GM23248 (cell line): ENCODE results near the gene IRX5. TPM values are rescaled to one million over a fixed set of nuclear protein-coding genes. Genes with fewer than 3 reads are reported as not detected.

Experiments used
- DNase-seq: peaks from one replicate; pipeline ENCODE4 v3.0.0-alpha.2; 2015
- H2AFZ ChIP-seq: fragments of 200-600 bp; sonication (generic); 2 replicates; pipeline ENCODE4 v1.6.1; 2016; ENCODE audit warnings: antibody characterized with exemption
- H3F3A ChIP-seq: fragments of 200-600 bp; sonication (generic); 2 replicates; pipeline ENCODE4 v1.6.1; 2016; ENCODE audit warnings: mild to moderate bottlenecking, antibody characterized with exemption, mixed run types; ENCODE audit not compliant: insufficient read depth
- H3K27ac ChIP-seq: fragments of 200-600 bp; sonication (generic); 2 replicates; pipeline ENCODE4 v1.5.1; 2016; ENCODE audit warnings: mild to moderate bottlenecking
- H3K27me3 ChIP-seq: fragments of 200-600 bp; sonication (generic); replicated peaks from 2 replicates; pipeline ENCODE4 v1.6.1; 2016; ENCODE audit warnings: mild to moderate bottlenecking; ENCODE audit not compliant: insufficient read depth
- H3K36me3 ChIP-seq: fragments of 200-600 bp; sonication (generic); 2 replicates; pipeline ENCODE4 v1.6.1; 2016; ENCODE audit warnings: low read depth, mild to moderate bottlenecking
- H3K4me1 ChIP-seq: fragments of 200-600 bp; sonication (generic); 2 replicates; pipeline ENCODE4 v1.6.1; 2016; ENCODE audit warnings: mild to moderate bottlenecking; ENCODE audit not compliant: insufficient read depth
- H3K4me2 ChIP-seq: fragments of 200-600 bp; sonication (generic); one replicate; pipeline ENCODE4 v1.6.1; 2016; ENCODE audit warnings: mild to moderate bottlenecking; ENCODE audit not compliant: unreplicated experiment
- H3K4me3 ChIP-seq: fragments of 200-600 bp; sonication (generic); 2 replicates; pipeline ENCODE4 v1.5.1; 2016; ENCODE audit warnings: mild to moderate bottlenecking
- H3K79me2 ChIP-seq: fragments of 200-600 bp; sonication (generic); 2 replicates; pipeline ENCODE4 v1.6.1; 2016; ENCODE audit warnings: mild to moderate bottlenecking; ENCODE audit not compliant: insufficient read depth
- H3K9ac ChIP-seq: fragments of 200-600 bp; sonication (generic); 2 replicates; pipeline ENCODE4 v1.6.1; 2016; ENCODE audit warnings: mild to moderate bottlenecking
- H3K9me2 ChIP-seq: fragments of 200-600 bp; sonication (generic); 2 replicates; pipeline ENCODE4 v1.6.1; 2016; ENCODE audit warnings: mixed run types, mild to moderate bottlenecking, moderate library complexity; ENCODE audit not compliant: insufficient read depth
- H3K9me3 ChIP-seq: fragments of 200-600 bp; sonication (generic); one replicate; pipeline ENCODE4 v1.6.1; 2017; ENCODE audit warnings: low read depth
- H4K20me1 ChIP-seq: fragments of 200-600 bp; sonication (generic); 2 replicates; pipeline ENCODE4 v1.6.0; 2016; ENCODE audit not compliant: insufficient read depth
- EZH2 ChIP-seq: fragments of 200-600 bp; sonication (generic); IDR thresholded peaks from 2 replicates; pipeline ENCODE4 v1.6.1; 2018; ENCODE audit warnings: antibody characterized with exemption, mild to moderate bottlenecking; ENCODE audit not compliant: insufficient read depth, poor library complexity, severe bottlenecking
- EZH2phosphoT487 ChIP-seq: fragments of 200-600 bp; sonication (generic); IDR thresholded peaks from 2 replicates; pipeline ENCODE4 v1.6.1; 2018; ENCODE audit warnings: antibody characterized with exemption, moderate library complexity, mild to moderate bottlenecking, low read depth; ENCODE audit not compliant: insufficient read depth
- WGBS, 2 experiments: methylation state at CpG; one replicate each; pipeline ENCODE4 v1.1.6; 2015 to 2017; ENCODE audit warnings: low lambda C conversion rate in 2 of 2, low coverage in 1 of 2; ENCODE audit errors: missing lambda C conversion rate in 2 of 2; 5-methylcytosine and 5-hydroxymethylcytosine counted together
- in situ Hi-C: fragments of 300-500 bp; cut with MboI; formaldehyde crosslinking; loops from 2 replicates; pipeline ENCODE4 v1.15.0; 2020
- polyA plus RNA-seq: library from polyadenylated mRNA; unstranded; fragments of >200 nt; fragmentation: Nextera tagmentation; extraction: Ambion mirVana; gene quantifications from 2 replicates; pipeline ENCODE4 v1.2.1, GENCODE V29; 2016
- total RNA-seq: library from RNA; depleted of rRNA; stranded (reverse); fragments of >200 nt; shearing (Covaris generic); gene quantifications from 2 replicates; pipeline ENCODE4 v1.2.3, GENCODE V29; 2014

The IRX5 gene
- total and polyA plus RNA-seq, 2 experiments from 2014 or later: 3.6 to 20.6 TPM

DNA sequence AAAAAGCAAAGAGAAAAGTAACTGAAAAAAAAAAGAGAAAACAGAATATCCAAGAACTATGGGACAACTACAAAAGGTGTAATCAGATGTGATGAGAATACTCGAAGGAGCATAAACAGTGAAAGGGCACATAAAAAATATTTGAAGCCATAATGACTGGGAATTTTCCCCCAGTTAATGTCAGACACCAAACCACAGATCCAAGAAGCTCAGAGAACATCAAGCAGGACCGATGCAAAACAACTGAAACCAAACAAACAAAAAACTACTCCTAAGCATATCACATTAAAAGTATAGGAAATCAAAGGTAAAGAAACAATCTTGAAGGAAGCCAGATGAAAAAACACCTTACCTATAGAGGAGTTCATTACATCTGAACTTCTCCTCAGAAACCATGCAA is 27.6 kb upstream of the IRX5 start:
- TF ChIP-seq EZH2 (no peak), EZH2phosphoT487 (no peak)
- in situ Hi-C loops: no loop called here
- Histone ChIP-seq H3K9ac (no peak overlapping the region), H3K27ac (no peak overlapping the region), H2AFZ (no peak overlapping the region), H3K4me2 (no peak overlapping the region), H3K4me1 (no peaks in the 10 kb centered on the region), H3K27me3 (no peaks in the 10 kb centered on the region), H4K20me1 (no peaks in the 10 kb centered on the region), H3K9me2 (no peaks in the 10 kb centered on the region; the same call in 1 of the 2 replicates), H3K36me3 (no peaks in the 10 kb centered on the region), H3K4me3 (no peak overlapping the region), H3K79me2 (no peaks in the 10 kb centered on the region), H3F3A (no peaks in the 10 kb centered on the region), H3K9me3 (no peaks in the 10 kb centered on the region)
- WGBS, 2 experiments: 62 to 74% methylated on average over 2 of the region's 2 CpGs
- no peak for DNase-seq

DNA sequence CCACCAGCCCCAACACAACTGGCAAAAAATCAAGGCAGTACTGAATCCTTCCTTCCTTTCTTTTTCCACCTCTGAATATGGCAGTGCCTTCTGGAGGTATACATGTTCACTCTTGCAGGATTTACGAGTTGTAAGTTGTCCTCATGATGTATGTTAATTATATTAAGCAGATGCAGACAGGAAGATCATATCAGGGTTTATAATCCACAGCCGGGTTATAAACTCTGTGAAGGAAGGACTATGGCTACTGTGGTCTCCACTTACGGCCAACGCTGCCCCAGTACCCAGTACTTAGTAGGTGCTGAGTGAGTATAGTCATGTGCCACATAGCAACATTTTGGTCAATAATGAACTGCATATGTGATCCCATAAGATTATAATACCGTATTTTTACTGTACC is 19.6 kb upstream of the IRX5 start:
- H3K36me3 ChIP-seq: peaks cover 9% of the 10 kb centered on the region; the same call in 1 of the 2 replicates
- 79 to 82% methylated on average over 5 of the region's 5 CpGs for WGBS, 2 experiments
- H3K4me2 ChIP-seq: no peak overlapping the region
- no peak for DNase-seq
- H3K27me3 ChIP-seq: no peaks in the 10 kb centered on the region
- H4K20me1 ChIP-seq: no peaks in the 10 kb centered on the region
- in situ Hi-C loops: no loop called here
- no peak overlapping the region for H3K9ac ChIP-seq
- H3K4me1 ChIP-seq: no peaks in the 10 kb centered on the region
- H3K79me2 ChIP-seq: no peaks in the 10 kb centered on the region
- no peaks in the 10 kb centered on the region; the same call in 1 of the 2 replicates for H3K9me2 ChIP-seq
- H2AFZ ChIP-seq: no peak overlapping the region
- no peaks in the 10 kb centered on the region for H3F3A ChIP-seq
- no peak for TF ChIP-seq EZH2
- no peak for TF ChIP-seq EZH2phosphoT487
- H3K27ac ChIP-seq: no peak overlapping the region
- H3K4me3 ChIP-seq: no peak overlapping the region
- no peaks in the 10 kb centered on the region for H3K9me3 ChIP-seq

DNA sequence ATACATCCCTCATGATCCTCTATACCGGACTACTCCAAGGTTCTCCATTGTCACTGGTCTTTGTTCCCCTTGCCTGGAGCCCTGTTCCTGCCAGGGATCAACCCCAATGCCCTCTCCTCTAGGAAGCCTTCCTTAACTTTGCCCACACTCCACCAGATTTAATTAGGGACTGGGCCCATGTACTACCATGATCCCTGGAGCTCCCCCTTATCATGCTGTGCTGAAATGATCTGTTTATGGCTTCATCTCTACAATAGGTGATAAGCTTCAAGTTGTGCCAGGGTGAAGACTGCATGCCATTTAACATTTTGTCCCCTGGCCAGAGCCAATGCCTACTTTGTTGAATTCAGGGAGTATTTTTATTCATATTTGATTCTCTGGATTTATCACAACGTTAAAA is 17.9 kb upstream of the IRX5 start:
- H3K9me2 ChIP-seq: no peaks in the 10 kb centered on the region; the same call in 1 of the 2 replicates
- no peaks in the 10 kb centered on the region for H3K79me2 ChIP-seq
- no peak overlapping the region for H3K4me3 ChIP-seq
- no peaks in the 10 kb centered on the region for H3K4me1 ChIP-seq
- H3K27ac ChIP-seq: no peak overlapping the region
- H3K4me2 ChIP-seq: no peak overlapping the region
- no peaks in the 10 kb centered on the region for H4K20me1 ChIP-seq
- H3K9me3 ChIP-seq: no peaks in the 10 kb centered on the region
- 98 to 99% methylated on average over 2 of the region's 2 CpGs for WGBS, 2 experiments
- H3K27me3 ChIP-seq: no peaks in the 10 kb centered on the region
- no peak overlapping the region for H3K9ac ChIP-seq
- TF ChIP-seq EZH2 (no peak), EZH2phosphoT487 (no peak)
- in situ Hi-C loops: no loop called here
- no peaks in the 10 kb centered on the region for H3F3A ChIP-seq
- DNase-seq: no peak
- H2AFZ ChIP-seq: no peak overlapping the region
- H3K36me3 ChIP-seq: peaks cover 11% of the 10 kb centered on the region; the same call in 1 of the 2 replicates

DNA sequence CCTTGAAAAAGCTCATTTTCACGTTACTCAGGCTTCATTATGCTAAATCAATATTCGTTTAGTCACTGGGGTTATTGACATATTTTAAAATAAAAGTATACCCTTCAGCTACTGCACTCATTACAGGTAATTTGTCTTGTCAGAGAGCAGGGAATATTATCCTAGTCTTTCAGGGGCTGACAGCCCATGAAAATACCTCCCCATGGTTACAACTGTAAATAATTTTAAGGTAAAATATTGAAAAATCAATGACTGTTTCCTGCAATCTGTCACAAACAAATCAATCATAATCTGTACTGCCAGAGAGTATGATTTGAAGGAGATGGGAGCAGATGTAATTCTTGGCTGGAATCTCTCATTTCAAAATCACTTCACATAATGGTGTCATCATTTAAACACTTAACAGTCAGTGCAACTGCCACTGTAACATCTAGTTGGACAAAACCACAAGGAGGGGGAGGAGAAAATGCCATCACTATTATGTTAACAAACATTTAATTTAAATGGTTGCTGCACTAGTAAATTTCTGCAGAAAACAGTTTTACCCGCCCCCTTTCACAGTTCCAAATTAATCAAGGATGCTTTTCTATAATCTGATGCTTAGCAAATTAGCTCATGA is 9.3 kb upstream of the IRX5 start:
- DNase-seq: peak; percentile 72
- Histone ChIP-seq H3F3A (peaks cover 11% of the 10 kb centered on the region; the same call in 1 of the 2 replicates), H3K27me3 (no peaks in the 10 kb centered on the region), H2AFZ (no peak overlapping the region), H3K9me3 (no peaks in the 10 kb centered on the region), H3K36me3 (peaks cover 35% of the 10 kb centered on the region), H3K27ac (no peak overlapping the region), H3K4me1 (peaks cover 31% of the 10 kb centered on the region), H3K9me2 (no peaks in the 10 kb centered on the region), H3K4me2 (peak overlapping the region; percentile 13), H3K9ac (no peak overlapping the region), H3K4me3 (no peak overlapping the region), H4K20me1 (peaks cover 7% of the 10 kb centered on the region; the same call in 1 of the 2 replicates), H3K79me2 (peaks cover 70% of the 10 kb centered on the region)
- in situ Hi-C loops: no loop called here
- 0 out of 2 replicates have a peak, but pooled peaks have one; percentile 37 for TF ChIP-seq EZH2phosphoT487
- TF ChIP-seq EZH2: no peak
- WGBS, 2 experiments: 80 to 81% methylated on average over 3 of the region's 3 CpGs

DNA sequence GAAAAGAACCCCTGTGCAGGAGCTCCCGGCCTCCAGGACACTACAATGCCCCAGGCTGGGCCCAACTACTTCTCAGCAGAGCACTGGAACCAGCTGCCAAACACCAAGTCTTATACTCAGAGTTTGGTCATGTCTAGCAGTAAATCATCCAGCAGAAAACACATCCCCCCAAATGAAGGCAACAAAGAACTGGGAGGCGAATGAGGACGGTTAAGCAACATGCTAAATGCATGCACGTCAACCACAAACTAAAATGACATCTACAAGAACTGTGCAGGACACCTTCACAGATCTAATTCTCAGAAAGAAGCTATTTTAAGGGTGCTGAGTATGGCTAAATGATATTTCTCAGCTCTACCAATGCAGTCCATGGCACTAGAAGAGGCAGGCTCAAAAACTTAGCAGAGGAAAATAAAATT is 7.6 kb upstream of the IRX5 start:
- H3K79me2 ChIP-seq: peaks cover 87% of the 10 kb centered on the region
- 90 to 92% methylated on average over 4 of the region's 4 CpGs for WGBS, 2 experiments

More for the DNA sequence above, 7.6 kb upstream of the IRX5 start:
- no peak overlapping the region for H3K4me2 ChIP-seq
- in situ Hi-C loops: no loop called here
- H2AFZ ChIP-seq: no peak overlapping the region
- no peaks in the 10 kb centered on the region for H3K9me3 ChIP-seq
- H3K9me2 ChIP-seq: no peaks in the 10 kb centered on the region
- H3K36me3 ChIP-seq: peaks cover 30% of the 10 kb centered on the region
- H3K27me3 ChIP-seq: no peaks in the 10 kb centered on the region
- DNase-seq: no peak
- TF ChIP-seq EZH2phosphoT487 (no peak), EZH2 (no peak)
- H3K27ac ChIP-seq: no peak overlapping the region
- peaks cover 25% of the 10 kb centered on the region for H3F3A ChIP-seq
- no peak overlapping the region for H3K4me3 ChIP-seq
- H4K20me1 ChIP-seq: peaks cover 13% of the 10 kb centered on the region; the same call in 1 of the 2 replicates
- H3K9ac ChIP-seq: no peak overlapping the region
- H3K4me1 ChIP-seq: peaks cover 43% of the 10 kb centered on the region
